Measurements from ENCODE around the gene TSHZ1.

The TSHZ1 gene

DNA sequence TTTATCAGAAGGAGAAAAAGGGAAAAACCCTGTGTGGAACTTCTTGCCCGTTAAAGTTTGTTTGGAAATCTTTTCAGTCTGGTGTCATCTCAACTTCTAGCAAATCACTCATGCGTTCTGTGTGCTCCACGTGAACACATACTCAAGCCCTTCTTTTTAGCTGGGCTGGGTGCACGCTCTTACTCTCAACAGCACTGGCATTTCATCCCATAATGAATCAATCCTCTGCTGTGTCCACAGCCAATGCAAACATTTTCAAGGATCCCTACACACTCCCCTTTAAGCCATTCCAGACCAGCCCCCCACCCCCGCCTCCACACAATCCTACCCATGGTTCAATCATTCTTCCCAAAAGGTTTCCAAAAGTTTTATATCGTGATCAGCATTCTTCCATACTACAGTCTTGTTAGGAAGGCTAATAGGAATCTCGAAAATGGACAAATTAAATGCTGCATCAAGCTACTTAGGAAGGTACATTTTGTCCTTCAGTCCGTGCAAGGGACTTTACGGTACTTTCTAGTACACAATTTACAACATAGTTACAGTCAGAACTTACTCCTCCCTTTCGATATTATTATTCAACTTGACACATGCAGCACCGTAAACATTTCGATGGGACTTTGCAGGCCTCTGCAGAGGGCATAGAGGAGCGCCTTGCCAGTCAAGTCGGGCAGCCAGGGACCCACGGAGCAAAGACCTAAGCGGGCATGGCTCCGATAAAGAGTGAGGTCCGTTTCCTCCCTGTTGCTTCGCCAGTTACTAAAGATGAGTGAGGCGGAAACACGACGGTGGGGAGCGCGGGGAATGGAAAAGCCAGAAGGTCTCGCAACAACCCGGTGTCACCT, 3.1 kb upstream of the TSHZ1 start:
- DNase-seq (ENCODE audit: low read depth): no peak

DNA sequence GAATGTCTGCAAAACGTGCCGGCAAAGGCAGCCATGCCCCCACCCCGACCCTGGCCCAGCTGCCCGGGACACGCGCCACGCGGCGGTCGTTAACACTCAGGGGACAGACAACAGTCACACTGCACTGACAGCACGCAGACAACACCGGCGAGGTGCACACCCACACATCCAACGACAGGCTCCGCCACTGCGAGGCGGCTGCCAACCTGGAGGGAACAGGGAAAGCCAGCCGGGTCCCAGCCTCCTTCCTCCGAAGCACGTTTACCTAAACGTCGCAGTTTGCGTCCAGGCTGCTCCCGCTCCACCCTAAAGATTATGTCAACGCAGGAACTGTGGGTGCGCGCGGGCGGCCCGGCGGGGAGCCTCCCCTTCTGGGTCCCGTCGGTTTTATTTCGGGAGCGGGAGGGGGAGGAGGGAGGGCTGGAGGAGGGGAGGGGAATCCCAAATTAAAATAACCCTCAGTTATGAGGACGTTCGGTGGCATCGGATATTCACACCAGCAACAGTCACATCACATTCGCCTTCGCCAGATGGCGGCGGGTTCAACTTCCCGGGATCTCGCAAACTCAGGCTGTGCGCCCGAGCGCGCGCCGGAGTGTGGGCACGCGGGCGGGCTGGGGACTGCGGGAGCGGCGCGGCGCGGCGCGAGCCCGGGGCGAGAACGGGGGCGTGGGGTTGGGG, 2.3 kb upstream of the TSHZ1 start:
- peak; percentile 22 for DNase-seq (ENCODE audit: low read depth)

DNA sequence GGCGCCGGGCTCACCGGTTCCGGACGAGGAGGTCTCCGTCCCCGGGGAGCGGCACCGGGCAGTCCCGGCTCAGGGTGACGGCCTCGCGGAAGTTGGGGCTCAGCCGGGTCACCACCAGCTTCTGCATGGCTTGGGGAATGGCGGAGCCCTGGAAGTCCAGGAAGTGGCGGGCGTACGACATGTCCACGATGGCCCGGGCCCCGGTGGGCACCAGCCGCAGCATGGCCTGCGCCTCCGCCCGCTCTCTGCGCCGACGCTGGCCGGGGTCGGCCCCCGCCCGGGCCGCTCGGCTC, 1.8 kb upstream of the TSHZ1 start:
- no peak for DNase-seq (ENCODE audit: low read depth)

DNA sequence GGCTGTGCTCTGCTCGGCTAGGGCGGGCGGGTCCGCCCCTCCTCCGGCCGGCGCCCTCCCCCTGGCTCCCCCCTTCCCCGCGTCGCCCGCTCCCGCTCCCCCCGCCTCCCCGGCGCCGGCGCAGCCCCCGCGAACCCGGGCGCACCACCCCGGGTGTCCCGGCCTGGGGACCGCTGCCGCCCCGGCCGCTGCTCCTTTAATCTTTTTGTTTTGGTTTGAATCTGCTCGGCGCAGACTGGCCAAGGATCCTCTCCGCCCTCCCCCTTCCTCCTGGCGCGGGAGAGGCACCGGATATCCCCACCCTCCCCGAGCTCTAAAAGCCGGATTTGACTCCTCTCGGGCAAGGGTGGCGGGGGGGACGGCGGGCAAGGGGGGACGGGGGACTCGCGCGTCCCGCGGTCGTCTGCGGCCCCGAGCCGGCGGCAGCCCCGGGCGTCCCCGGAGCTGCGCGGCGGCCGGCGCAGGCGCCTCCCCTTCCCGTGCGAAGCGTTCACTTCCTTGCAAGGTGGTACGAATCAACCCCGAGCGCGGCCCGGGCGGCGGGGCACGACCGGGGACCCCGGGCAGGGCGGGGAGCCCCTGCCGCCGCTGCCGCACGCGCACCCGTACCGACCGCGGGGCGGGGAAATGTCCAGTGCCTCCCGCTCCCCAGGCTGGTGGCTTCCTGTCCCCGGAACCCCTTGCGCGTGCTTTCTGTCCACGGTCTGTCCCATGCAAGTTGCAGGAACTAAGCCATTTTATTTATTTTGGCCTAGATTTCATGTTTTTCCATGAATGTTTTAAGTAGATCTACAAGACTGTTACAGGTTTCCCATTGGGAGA, 1.3 kb upstream of the TSHZ1 start, which contains the start of gene PTGR3:
PTGR3 (minus strand) TSS at position 11 of the 822 bp plus-strand sequence. CDS start 81 bp downstream, outside the sequence.
- DNase-seq (ENCODE audit: low read depth): peak; percentile 45

DNA sequence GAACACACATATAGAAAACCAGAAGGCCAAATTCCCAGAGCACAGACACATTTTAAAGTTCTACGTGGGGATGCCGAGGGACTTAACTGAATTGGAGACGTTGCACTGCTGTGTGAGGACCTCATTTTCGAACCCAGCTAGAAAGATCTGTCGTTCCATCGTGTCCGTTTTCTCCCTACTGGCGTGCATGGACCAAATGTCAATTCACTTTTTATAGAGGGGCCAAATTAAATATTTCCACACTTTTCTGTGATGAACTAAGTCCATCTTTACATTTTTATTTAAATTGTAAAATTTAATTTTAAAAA, 692 bp upstream of the TSHZ1 start:
- no peak for DNase-seq (ENCODE audit: low read depth)

DNA sequence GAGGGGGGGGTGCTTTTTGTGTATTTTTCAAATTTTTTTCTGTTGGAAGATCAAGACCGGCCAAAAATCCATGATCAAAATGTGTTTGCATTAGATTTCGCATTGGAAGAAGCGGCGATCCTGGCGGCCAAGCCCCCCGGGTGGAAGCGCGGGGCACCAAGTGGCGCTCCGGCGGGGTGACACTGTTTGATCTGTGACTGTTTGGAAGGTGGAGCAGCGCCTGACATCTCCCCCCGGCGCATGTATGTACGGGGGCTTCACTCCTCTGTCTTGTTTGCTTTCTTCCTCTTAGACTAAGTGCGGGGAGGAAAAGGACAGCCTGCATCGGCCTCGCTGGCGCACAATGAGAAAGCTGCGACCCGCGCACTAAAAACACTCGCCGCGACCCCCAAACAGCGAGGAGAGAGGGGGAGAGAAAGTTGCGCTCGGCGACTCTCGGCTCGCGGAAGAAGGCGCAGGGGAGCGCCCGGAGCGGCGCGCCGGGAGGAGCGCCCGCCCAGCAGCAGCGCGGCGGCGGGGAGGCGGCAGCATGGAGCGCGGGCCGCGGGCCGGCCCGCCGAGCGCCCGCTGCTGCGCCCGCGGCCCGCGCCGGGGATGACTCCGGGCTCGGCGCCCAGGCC, 515 bp downstream of the TSHZ1 start:
- no peak for DNase-seq (ENCODE audit: low read depth)

DNA sequence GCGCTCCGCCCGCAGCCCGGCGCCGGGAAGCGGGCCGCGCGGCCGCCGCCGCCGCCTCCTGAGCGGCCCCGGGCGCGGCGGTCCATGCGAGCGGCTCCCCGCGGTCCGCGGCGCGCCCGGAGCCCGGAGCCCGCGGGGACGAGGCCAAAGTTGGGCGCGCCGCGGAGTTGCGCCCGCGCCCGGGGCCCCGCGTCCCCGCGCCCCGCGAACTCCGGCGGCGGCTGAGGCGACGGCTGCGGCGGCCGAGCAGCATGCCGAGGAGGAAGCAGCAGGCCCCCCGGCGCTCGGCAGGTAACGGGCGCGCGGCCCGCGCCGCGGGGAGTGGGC, 992 bp downstream of the TSHZ1 start:
- DNase-seq (ENCODE audit: low read depth): no peak

DNA sequence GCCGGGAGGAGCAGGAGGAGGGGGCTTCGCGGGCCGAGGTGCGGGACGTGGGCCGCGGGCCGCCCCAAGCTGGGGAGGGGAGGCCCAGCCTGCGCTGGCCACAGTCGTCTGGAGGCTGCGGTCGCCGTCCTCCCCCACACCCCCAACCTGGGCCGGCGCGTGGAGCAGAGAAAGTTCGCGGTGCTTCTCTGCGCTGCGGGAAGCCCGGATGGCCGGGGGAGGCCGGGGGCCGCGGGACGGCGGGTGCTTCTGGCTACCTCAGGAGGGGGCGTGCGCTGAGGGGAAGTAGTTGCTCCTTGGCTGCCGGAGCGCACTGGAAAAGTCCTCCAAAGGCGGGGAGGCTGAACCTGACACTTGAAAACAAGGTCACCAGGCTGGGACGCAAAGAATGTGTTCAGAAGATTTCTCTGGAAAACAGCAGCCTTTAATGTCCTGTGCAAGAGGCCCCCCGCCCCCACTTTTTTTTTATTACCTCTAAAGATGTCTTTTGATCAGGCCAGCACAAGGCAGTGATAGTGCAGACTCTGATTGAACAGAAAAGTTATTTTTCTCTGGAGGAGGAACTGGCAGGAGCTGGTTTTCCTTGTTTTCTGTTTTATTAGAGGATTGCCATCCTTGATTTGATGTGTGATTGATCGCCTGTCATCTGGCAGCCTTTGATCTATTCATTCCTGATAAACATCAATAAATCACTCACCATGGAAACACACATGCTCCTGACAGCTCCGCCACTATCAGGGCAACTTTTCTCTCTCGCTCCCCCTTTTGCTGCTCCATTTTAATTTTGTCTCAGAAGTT, 1.6 kb downstream of the TSHZ1 start:
- DNase-seq (ENCODE audit: low read depth): no peak

DNA sequence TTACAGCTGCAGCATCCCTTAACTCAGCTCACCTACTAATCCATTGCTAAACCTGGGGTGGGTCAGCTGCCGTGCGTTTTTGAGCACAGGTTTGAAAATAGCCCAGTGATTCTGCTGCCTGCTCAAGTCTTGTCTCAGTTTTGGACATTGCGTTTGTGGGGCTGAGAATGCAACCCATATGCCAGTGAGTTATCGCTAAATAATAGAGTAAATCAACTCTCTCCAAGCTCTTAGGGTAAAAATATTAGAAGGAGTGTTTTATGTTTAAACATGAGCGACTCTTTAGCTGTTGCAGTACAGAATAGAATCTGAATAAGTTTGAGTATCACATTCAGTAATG, 2.1 kb downstream of the TSHZ1 start:
- DNase-seq (ENCODE audit: low read depth): no peak

DNA sequence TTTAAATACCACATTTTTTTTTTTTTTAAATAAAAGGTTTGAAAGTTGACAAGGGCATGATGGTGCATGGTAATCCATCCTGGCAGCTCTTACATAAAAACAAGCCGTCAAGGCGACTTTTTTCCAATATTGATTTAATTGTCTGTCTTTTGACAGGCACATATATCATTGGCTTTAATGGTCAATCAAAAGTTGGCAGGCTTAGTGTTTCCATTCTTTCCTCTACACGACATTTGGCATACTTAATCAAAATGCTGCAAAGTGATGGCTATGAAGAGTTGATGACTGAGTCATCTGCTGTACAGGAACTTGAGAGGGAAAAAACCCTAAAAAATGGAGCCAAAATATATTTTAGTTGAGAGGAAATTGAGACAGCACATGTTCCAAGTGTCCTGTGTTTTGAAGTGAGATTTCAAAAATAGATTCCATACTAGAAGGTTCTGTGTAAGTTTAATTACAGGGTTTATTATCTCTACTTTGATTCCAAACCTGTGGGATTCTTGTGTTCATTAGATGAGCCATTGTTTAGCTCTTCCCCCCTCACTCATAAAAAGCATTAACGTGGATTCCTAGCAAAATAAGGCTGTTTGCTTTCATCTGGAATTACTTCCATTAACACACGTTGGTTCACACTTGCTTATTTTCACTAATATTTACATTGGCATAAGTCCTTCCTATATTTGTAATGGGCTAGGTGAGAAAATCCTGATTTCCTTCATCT, 3.2 kb downstream of the TSHZ1 start:
- no peak for DNase-seq (ENCODE audit: low read depth)

DNA sequence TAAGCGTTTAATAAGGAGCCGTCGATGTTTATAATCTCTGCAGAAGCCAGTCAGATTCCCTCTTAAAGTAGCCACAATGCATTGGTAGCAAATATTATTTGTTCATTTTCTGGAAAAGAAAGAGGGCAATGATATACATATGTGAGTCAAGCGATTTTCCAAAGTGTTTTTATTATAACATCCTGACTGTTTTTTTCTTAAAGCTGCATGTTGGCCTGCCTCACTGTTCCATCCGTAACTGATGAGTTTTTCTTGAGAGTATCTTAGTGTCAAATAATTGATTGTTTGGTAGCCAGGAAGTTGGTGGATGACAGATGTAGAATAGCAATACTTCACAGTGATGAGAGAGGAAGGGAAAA, 3.7 kb downstream of the TSHZ1 start:
- DNase-seq (ENCODE audit: low read depth): no peak

DNA sequence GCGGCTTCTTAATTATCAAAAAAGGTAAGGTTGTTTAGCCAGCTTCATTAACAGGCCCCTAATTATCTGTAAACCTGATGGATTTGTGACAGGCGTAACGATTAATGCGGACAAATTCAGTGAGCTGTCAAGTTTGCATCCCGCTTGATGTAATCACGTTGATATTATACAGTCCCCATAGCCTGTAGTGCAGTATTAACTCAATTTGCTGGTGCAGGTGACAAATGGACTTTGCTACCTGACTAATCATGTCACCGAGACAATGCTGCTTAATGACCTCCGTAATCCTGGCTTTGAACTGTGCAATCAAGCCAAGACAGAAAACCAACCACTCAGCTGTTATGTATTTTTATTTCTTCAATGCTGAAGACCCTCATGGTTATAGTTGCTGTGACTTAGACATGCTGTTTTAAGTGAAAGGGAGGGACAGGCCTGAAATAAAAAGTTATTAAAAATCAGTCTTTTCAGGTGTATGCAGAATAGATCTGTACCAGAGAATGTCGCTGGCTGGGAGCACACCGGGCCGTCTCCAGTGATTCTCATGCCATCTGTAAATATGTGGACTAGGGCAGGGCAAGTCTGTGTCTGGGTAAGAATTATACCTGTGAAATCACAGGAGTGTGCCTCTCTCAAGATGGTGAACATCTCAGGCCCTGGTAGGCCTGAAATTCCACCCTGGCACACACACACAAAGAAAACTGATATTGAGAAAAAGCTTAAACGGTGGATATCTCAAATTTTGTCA, 4.3 kb downstream of the TSHZ1 start:
- DNase-seq (ENCODE audit: low read depth): no peak

DNA sequence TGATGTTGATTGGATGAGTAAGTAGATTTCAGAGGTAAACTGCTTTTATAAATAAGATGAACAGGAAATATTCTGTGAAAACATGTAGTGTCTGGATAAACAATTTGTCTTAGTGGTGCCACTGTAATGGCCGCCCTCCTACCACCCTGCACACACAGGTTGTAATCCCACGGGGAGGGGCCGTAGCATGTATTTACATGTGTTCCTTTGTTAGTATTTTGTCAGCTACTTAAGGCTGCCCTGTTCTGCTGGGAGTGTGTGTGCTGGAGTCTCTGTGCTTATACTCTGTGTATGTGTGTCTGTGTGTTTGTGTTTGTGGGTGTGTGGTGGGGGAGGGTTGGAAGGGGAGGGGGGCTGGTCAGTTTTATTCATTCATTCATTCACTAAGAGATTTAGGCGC, 5.1 kb downstream of the TSHZ1 start:
- no peak for DNase-seq (ENCODE audit: low read depth)

DNA sequence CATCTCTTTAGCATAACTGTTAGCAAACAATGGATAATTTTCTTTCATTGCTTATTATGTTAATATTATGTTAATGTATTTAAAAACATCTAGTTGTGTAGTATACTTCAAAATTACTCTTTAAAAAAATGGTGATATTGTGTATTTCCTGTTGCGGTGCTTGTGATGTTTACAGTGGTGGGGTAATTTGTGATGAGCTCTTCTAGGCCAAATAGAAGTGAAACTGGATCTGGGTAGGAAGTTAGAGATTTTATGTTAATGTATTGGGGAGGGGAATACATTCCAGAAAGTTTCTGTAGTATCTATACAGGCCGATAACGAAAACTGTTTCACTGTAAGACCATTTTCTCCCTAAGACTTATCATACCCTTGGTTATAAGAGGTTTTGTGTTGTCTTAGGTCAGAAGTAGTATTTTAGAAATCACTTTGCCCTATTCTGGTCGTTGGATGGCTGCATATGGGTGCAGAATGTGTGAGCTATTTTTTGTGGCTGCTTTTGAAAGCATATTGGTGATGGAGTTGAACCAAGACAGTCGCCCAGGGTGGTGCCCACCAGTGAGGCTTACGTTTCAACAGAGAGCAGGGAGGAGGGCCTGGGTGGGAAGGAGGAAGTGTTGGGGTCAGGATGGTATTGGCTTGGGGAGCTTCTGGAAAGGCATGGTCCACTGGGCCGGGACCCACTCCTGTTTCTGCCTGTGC, 5.8 kb downstream of the TSHZ1 start:
- no peak for DNase-seq (ENCODE audit: low read depth)

DNA sequence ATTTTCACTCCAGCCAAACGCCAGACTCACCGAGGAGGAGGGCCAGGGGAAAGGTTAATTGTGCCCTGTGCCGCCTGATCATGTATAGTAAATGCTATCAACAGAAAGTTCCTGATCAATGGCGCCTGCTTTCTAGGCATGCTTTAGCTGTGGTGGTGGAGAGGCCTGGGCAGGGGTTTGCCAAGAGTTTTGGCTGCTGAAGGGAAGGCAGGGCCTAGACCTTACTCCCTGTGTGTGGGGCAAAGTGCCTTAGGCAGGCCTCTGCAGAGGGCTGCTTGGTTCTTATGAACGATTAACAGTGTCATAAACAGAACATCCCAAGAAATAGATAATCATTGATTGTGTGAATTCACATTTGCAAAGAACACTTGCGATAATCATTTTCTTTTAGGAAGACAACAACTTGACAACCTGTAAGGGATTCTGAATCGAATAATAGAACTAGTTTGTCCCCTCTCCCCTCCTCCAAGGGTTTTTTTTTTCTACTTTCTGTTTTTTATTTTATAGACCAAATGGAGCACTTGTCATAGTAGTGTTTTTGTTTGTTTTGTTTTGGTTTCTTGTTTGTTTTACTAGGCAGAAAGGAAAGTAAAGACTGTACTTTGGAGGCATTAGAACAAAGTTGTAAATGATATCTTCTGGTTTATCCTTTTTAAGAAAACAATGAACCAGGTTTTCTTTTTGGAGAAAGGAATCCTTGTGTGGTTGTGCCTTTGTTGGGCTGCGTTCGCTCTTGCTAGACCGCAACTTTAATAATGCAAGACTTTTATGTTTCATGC, 6.5 kb downstream of the TSHZ1 start:
- DNase-seq (ENCODE audit: low read depth): no peak

DNA sequence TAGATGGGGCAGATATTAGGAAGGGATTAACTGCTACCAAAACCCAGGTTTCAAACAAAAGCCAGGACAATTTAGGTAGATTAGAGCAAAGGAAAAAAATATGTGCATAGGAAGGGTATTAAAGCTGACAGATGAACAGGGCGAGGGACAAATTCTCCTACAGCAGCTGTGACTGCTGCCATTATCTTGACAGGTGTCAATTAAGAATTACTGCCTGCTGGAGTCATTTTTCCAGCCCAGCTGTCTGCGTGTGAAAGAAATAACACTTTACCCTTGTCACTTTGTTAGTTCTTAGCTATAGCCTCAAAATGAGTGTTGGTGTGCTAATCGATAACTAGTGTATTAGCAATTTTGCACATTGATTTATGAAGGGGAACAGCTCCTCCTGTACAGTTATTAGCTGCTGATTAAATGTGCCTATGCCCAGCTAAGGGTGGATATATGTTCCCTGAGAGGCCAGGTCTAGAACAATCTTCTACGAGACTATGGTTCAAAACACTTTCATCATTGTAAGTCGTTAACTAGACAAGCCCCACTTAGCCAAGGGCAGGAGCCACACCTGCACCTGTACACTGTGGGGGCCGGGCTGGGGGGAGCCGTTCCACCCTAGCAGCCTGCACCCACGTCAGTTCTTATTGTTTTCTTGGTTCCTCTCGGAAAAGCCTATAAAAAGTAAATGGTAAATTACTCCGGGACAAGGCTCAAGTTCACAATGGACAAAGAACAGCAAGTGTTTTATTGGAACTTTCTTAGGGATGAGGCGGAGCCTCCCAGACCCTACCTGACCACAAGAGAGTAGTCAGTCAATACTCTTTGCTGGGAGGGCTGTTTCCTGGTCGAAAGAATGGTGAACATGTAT, 7.7 kb downstream of the TSHZ1 start:
- DNase-seq (ENCODE audit: low read depth): no peak

DNA sequence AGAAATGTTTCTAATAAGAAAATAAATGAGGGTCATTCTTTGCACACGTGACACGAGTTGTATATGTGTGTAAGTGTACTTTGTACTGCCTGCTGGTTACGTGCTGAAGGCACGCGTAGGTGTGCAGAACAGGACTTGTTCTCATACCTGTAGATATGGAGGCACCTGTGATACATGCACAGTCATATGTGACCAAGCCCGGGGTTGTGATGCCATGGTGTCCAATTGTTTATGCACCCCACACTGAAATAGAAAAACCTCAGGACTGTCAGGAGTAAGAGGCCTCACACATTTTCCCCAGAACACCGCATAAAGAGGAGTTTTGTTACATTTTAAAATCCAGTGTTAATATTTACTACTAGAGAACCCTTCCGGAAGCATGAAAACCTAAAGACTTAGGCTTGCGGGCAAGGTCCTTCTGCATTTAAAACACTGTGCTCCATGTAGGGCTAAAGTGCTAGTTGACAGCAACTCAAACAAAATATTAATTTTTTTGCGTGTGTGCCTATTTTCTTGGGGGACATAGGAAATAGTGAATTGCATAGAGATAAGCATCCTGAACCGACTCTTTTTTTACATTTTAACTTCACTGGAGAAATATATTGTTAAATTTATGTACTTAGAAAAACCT, 9.3 kb downstream of the TSHZ1 start:
- DNase-seq (ENCODE audit: low read depth): no peak
